ENCODE measurements around the gene RBM3. TPM values are rescaled to one million over a fixed set of nuclear protein-coding genes. Genes with fewer than 3 reads are reported as not detected.

The RBM3 gene
- total RNA-seq, 1 experiment from 2014 or later = 264 TPM

DNA sequence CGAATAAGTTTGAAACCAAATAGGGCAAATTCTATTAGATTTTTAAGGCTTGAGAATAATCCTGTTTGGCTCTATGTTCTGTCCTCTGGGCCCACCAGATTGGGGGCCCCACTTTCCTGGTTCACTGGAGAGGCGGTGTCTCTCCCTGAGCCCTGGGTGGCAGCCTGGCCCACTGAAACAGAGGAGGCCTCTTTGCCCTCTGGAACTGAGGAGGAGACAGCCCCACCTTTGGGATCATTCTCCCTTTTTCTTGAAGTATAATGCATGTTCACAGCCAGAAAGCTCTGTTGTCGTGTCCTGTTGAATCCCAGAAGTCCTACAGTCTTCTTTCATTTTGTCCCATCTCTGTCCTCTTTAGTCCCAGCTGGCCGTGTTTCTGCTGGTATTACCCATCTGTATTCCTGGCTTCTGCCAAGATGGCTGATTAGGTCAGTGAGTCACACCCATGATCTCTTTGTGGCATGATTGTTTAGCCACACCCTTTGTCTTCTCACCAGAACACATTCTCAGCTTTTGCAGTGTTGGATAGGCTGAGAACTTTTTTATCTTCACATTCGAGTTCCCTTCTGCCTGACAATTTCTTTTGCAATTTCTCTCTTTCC is 42.8 kb upstream of the RBM3 start:
- CTCF ChIA-PET = no interaction called here
- no peak for TF ChIP-seq CTCF (IDR thresholded peaks at IDR 0.05; ENCODE audit: insufficient read depth in 1 of 2, low read depth in 1 of 2, low read length in 1 of 2, severe bottlenecking in 1 of 2, unreplicated experiment in 1 of 2)
- peaks cover 26% of the 10 kb centered on the region for H3K36me3 Mint-ChIP-seq (ENCODE audit: insufficient read depth, unreplicated experiment)
- DNase-seq = no peak
- H3K4me3 ChIP-seq (ENCODE audit: low read depth, low read length) = no peak overlapping the region
- H3K27me3 Mint-ChIP-seq (ENCODE audit: insufficient read depth, unreplicated experiment) = no peaks in the 10 kb centered on the region
- POLR2A ChIA-PET = no interaction called here
- peak overlapping the region; percentile 49 for H3K27ac Mint-ChIP-seq (ENCODE audit: unreplicated experiment)
- no TSS peak for BruUV-seq (replicated peaks)
- no peaks in the 10 kb centered on the region for H3K9me3 Mint-ChIP-seq (ENCODE audit: unreplicated experiment)
- H3K4me1 Mint-ChIP-seq (ENCODE audit: low read depth, unreplicated experiment) = peaks cover 10% of the 10 kb centered on the region
- peaks cover 1% of the 10 kb centered on the region; the same call in 1 of the 2 replicates for H3K36me3 ChIP-seq (ENCODE audit: control insufficient read depth, insufficient read depth, low read length)
- intact Hi-C loops (cut with micrococcal nuclease; ENCODE audit: unreplicated experiment) = no loop called here
- H3K9me3 ChIP-seq = no peaks in the 10 kb centered on the region
- no peaks in the 10 kb centered on the region for H3K27me3 ChIP-seq (replicated peaks; ENCODE audit: control insufficient read depth, insufficient read depth, low read length)
- H3K4me1 ChIP-seq = 0 out of 2 replicates have a peak, but pooled peaks cover 5% of the 10 kb centered on the region
- H3K4me3 Mint-ChIP-seq (ENCODE audit: unreplicated experiment) = peak overlapping the region; percentile 14

- H3K4me3 ChIP-seq (ENCODE audit: low read depth, low read length) = no peak overlapping the region
- no peak for TF ChIP-seq CTCF (IDR thresholded peaks at IDR 0.05; ENCODE audit: insufficient read depth in 1 of 2, low read depth in 1 of 2, low read length in 1 of 2, severe bottlenecking in 1 of 2, unreplicated experiment in 1 of 2)
- BruUV-seq (replicated peaks) = no TSS peak
- no peaks in the 10 kb centered on the region for H3K9me3 ChIP-seq
- intact Hi-C loops (cut with micrococcal nuclease; ENCODE audit: unreplicated experiment) = no loop called here
- ChIA-PET CTCF (no interaction called here), POLR2A (no interaction called here)
- 0 out of 2 replicates have a peak, but pooled peaks cover 5% of the 10 kb centered on the region for H3K4me1 ChIP-seq
- H3K27me3 Mint-ChIP-seq (ENCODE audit: insufficient read depth, unreplicated experiment) = no peaks in the 10 kb centered on the region
- no peaks in the 10 kb centered on the region for H3K36me3 ChIP-seq (ENCODE audit: control insufficient read depth, insufficient read depth, low read length)
- H3K4me1 Mint-ChIP-seq (ENCODE audit: low read depth, unreplicated experiment) = peaks cover 10% of the 10 kb centered on the region
- H3K27me3 ChIP-seq (replicated peaks; ENCODE audit: control insufficient read depth, insufficient read depth, low read length) = no peaks in the 10 kb centered on the region
- H3K36me3 Mint-ChIP-seq (ENCODE audit: insufficient read depth, unreplicated experiment) = peaks cover 22% of the 10 kb centered on the region
- no peak overlapping the region for H3K4me3 Mint-ChIP-seq (ENCODE audit: unreplicated experiment)
- no peaks in the 10 kb centered on the region for H3K9me3 Mint-ChIP-seq (ENCODE audit: unreplicated experiment)
- peak overlapping the region; percentile 49 for H3K27ac Mint-ChIP-seq (ENCODE audit: unreplicated experiment)
- no peak for DNase-seq
Measured at GRCh38 chrX:48532161-48532560, 42.1 kb upstream of the RBM3 start.

DNA sequence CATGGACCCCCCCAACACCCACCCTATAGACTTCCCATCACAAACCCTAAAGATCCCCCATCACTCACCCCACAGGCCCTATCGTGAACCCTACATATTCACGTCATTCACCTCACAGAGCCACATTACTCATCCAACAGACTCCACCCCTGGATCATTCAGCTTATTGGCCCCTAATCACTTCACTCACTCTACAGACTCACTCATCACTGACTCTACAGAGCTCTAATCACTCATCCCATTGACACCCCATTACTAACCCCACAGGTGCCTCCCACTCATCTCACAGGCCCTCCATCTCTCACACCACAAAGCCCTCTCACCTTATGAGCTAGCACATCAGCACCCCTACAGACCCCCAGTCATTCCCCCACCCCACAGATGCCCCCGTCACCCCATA is 41.1 kb upstream of the RBM3 start:
- Mint-ChIP-seq H3K4me1 (ENCODE audit: low read depth, unreplicated experiment) (peaks cover 10% of the 10 kb centered on the region), H3K27me3 (ENCODE audit: insufficient read depth, unreplicated experiment) (no peaks in the 10 kb centered on the region), H3K27ac (ENCODE audit: unreplicated experiment) (no peak overlapping the region), H3K4me3 (ENCODE audit: unreplicated experiment) (no peak overlapping the region), H3K9me3 (ENCODE audit: unreplicated experiment) (no peaks in the 10 kb centered on the region), H3K36me3 (ENCODE audit: insufficient read depth, unreplicated experiment) (peaks cover 21% of the 10 kb centered on the region)
- Histone ChIP-seq H3K4me1 (0 out of 2 replicates have a peak, but pooled peaks cover 5% of the 10 kb centered on the region), H3K9me3 (no peaks in the 10 kb centered on the region), H3K36me3 (ENCODE audit: control insufficient read depth, insufficient read depth, low read length) (no peaks in the 10 kb centered on the region), H3K27me3 (replicated peaks; ENCODE audit: control insufficient read depth, insufficient read depth, low read length) (no peaks in the 10 kb centered on the region), H3K4me3 (ENCODE audit: low read depth, low read length) (no peak overlapping the region)
- BruUV-seq (replicated peaks) = no TSS peak
- ChIA-PET POLR2A (no interaction called here), CTCF (no interaction called here)
- TF ChIP-seq CTCF (IDR thresholded peaks at IDR 0.05; ENCODE audit: insufficient read depth in 1 of 2, low read depth in 1 of 2, low read length in 1 of 2, severe bottlenecking in 1 of 2, unreplicated experiment in 1 of 2) = no peak
- intact Hi-C loops (cut with micrococcal nuclease; ENCODE audit: unreplicated experiment) = no loop called here
- DNase-seq = no peak
